Mesenchymal stem cell (in vitro differentiated cells and primary cell): ENCODE results near the gene SUSD3.
A peak's percentile ranks its signal among the peaks of the same experiment; 100 is the strongest.

Source experiments
- DNase-seq: peaks from one replicate; pipeline ENCODE4 v3.0.0-alpha.2; 2013
- H2AFZ ChIP-seq: one replicate; pipeline ENCODE4 v1.6.1; 2013; ENCODE audit warnings: low read depth, mild to moderate bottlenecking, control low read depth, inconsistent platforms, low read length, moderate library complexity
- H2AK5ac ChIP-seq: 2 replicates; pipeline ENCODE4 v1.6.1; 2013; ENCODE audit warnings: low read length, moderate library complexity, mild to moderate bottlenecking, inconsistent platforms; ENCODE audit not compliant: severe bottlenecking
- H2BK120ac ChIP-seq: one replicate; pipeline ENCODE4 v1.6.1; 2013; ENCODE audit warnings: low read depth, mild to moderate bottlenecking, inconsistent platforms, low read length, moderate library complexity
- H2BK12ac ChIP-seq, 2 experiments: one replicate each; pipeline ENCODE4 v1.6.1; 2013; ENCODE audit warnings: inconsistent platforms in 2 of 2, low read length in 2 of 2, mild to moderate bottlenecking in 2 of 2, moderate library complexity in 2 of 2, control low read depth in 1 of 2
- H2BK15ac ChIP-seq: one replicate; pipeline ENCODE4 v1.6.1; 2013; ENCODE audit warnings: mild to moderate bottlenecking, low read depth, inconsistent platforms; ENCODE audit not compliant: poor library complexity, severe bottlenecking
- H2BK5ac ChIP-seq: 2 replicates; pipeline ENCODE4 v1.6.1; 2013; ENCODE audit warnings: low read depth, mild to moderate bottlenecking, low read length, control low read depth, inconsistent platforms; ENCODE audit not compliant: poor library complexity, severe bottlenecking
- H3K14ac ChIP-seq, 2 experiments: one replicate each; pipeline ENCODE4 v1.6.1; 2013; ENCODE audit warnings: inconsistent platforms in 2 of 2, low read length in 2 of 2, control low read depth in 1 of 2, mild to moderate bottlenecking in 1 of 2, moderate library complexity in 1 of 2
- H3K18ac ChIP-seq, 2 experiments: one replicate each; pipeline ENCODE4 v1.6.1; 2013; ENCODE audit warnings: inconsistent platforms in 2 of 2, low read length in 2 of 2, control low read depth in 1 of 2, low read depth in 1 of 2, mild to moderate bottlenecking in 1 of 2
- H3K23ac ChIP-seq, 2 experiments: one replicate each; pipeline ENCODE4 v1.6.1; 2013; ENCODE audit warnings: inconsistent platforms in 2 of 2, low read length in 2 of 2, mild to moderate bottlenecking in 2 of 2, moderate library complexity in 2 of 2, control low read depth in 1 of 2
- H3K27ac ChIP-seq: 2 replicates; pipeline ENCODE4 v1.5.1; 2013; ENCODE audit warnings: mild to moderate bottlenecking, moderate library complexity, low read length, control low read depth, inconsistent platforms; ENCODE audit not compliant: poor library complexity, severe bottlenecking
- H3K27me3 ChIP-seq, 2 experiments: 2 replicates each; pipeline versions ENCODE4 v1.6.1 to v1.7.0; 2013; ENCODE audit warnings: low read length in 2 of 2, mild to moderate bottlenecking in 2 of 2, moderate library complexity in 2 of 2, control low read depth in 1 of 2, inconsistent platforms in 1 of 2; ENCODE audit not compliant: control insufficient read depth in 1 of 2, insufficient read depth in 1 of 2
- H3K36me3 ChIP-seq, 2 experiments: 2 replicates each; pipeline versions ENCODE4 v1.6.1 to v1.7.0; 2013; ENCODE audit warnings: low read length in 2 of 2, control low read depth in 1 of 2, inconsistent platforms in 1 of 2, low read depth in 1 of 2, mild to moderate bottlenecking in 1 of 2; ENCODE audit not compliant: insufficient read depth in 2 of 2, control insufficient read depth in 1 of 2
- H3K4ac ChIP-seq, 2 experiments: one replicate each; pipeline ENCODE4 v1.6.1; 2013; ENCODE audit warnings: inconsistent platforms in 2 of 2, low read length in 2 of 2, mild to moderate bottlenecking in 2 of 2, moderate library complexity in 2 of 2, control low read depth in 1 of 2, low read depth in 1 of 2
- H3K4me1 ChIP-seq: 2 replicates; pipeline ENCODE4 v1.6.1; 2013; ENCODE audit warnings: low read depth, low read length, control low read depth; ENCODE audit not compliant: control insufficient read depth, insufficient read depth
- H3K4me2 ChIP-seq: 2 replicates; pipeline ENCODE4 v1.6.1; 2013; ENCODE audit warnings: low read length, mild to moderate bottlenecking, inconsistent platforms; ENCODE audit not compliant: poor library complexity, severe bottlenecking
- H3K4me3 ChIP-seq, 2 experiments: 2 replicates each; pipeline versions ENCODE4 v1.5.1 to v1.7.0; 2013; ENCODE audit warnings: low read length in 2 of 2, mild to moderate bottlenecking in 2 of 2, control low read depth in 1 of 2, low read depth in 1 of 2; ENCODE audit not compliant: insufficient read depth in 1 of 2
- H3K79me1 ChIP-seq: replicated peaks from 2 replicates; pipeline ENCODE4 v1.6.1; 2013; ENCODE audit warnings: mild to moderate bottlenecking, control low read depth, low read length, inconsistent platforms; ENCODE audit not compliant: poor library complexity, severe bottlenecking
- H3K9ac ChIP-seq: 2 replicates; pipeline ENCODE4 v1.7.0; 2013; ENCODE audit warnings: mild to moderate bottlenecking, low read length, moderate library complexity
- H3K9me3 ChIP-seq: 2 replicates; pipeline ENCODE4 v1.7.0; 2013; ENCODE audit warnings: mild to moderate bottlenecking, low read length; ENCODE audit not compliant: control insufficient read depth
- H4K8ac ChIP-seq: one replicate; pipeline ENCODE4 v1.6.1; 2013; ENCODE audit warnings: inconsistent platforms, mild to moderate bottlenecking, low read length, moderate library complexity
- H4K91ac ChIP-seq: one replicate; pipeline ENCODE4 v1.6.1; 2013; ENCODE audit warnings: mild to moderate bottlenecking, low read length, inconsistent platforms
- WGBS: methylation state at CpG from one replicate; pipeline ENCODE4 v1.1.7; 2013; ENCODE audit warnings: mixed read lengths; 5-methylcytosine and 5-hydroxymethylcytosine counted together

The SUSD3 gene

GRCh38 chr9:93125331-93125894 lies 66.9 kb downstream of the SUSD3 start:
- no peak for DNase-seq
- no peak overlapping the region for H4K8ac ChIP-seq
- peaks cover 52% of the 10 kb centered on the region for H3K4me1 ChIP-seq
- H2AK5ac ChIP-seq = no peak overlapping the region
- no peak overlapping the region for H3K23ac ChIP-seq
- no peak overlapping the region for H3K4me2 ChIP-seq
- no peak overlapping the region for H3K27ac ChIP-seq
- H2BK12ac ChIP-seq = no peak overlapping the region
- no peak overlapping the region for H3K18ac ChIP-seq
- no peak overlapping the region for H2BK5ac ChIP-seq
- H3K4ac ChIP-seq = no peak overlapping the region
- no peak overlapping the region for H2BK15ac ChIP-seq
- H2BK120ac ChIP-seq = no peak overlapping the region
- no peak overlapping the region for H3K4me3 ChIP-seq
- H3K36me3 ChIP-seq = peaks cover 16 to 56% of the 10 kb centered on the region in 2 experiments
- no peak overlapping the region for H4K91ac ChIP-seq
- H2AFZ ChIP-seq = no peak overlapping the region
- no peak overlapping the region for H3K9ac ChIP-seq
- H3K9me3 ChIP-seq = no peaks in the 10 kb centered on the region
- no peaks in the 10 kb centered on the region for H3K27me3 ChIP-seq
- 95% methylated on average over 10 of the region's 10 CpGs for WGBS
- H3K14ac ChIP-seq = no peak overlapping the region
- peaks cover 26% of the 10 kb centered on the region for H3K79me1 ChIP-seq

- Histone ChIP-seq H3K4me3 (no peak overlapping the region), H2BK120ac (peak overlapping the region; percentile 35), H2BK15ac (no peak overlapping the region), H4K8ac (peak overlapping the region; percentile 73), H3K9me3 (no peaks in the 10 kb centered on the region), H3K79me1 (peaks cover 29% of the 10 kb centered on the region), H3K4ac (peak overlapping the region in 1 of 2 experiments; percentile 29), H2BK12ac (peak overlapping the region in 1 of 2 experiments; percentile 51), H2AFZ (no peak overlapping the region), H3K4me2 (no peak overlapping the region), H3K23ac (no peak overlapping the region), H3K27me3 (no peaks in the 10 kb centered on the region), H3K4me1 (peaks cover 57% of the 10 kb centered on the region), H3K18ac (peak overlapping the region in 1 of 2 experiments; percentile 74), H3K27ac (no peak overlapping the region), H2AK5ac (peak overlapping the region; percentile 21), H3K14ac (peak overlapping the region in 1 of 2 experiments; percentile 58), H3K9ac (no peak overlapping the region), H3K36me3 (peaks cover 16 to 48% of the 10 kb centered on the region in 2 experiments), H2BK5ac (no peak overlapping the region), H4K91ac (peak overlapping the region; percentile 44)
- 84% methylated on average over 22 of the region's 23 CpGs for WGBS
- DNase-seq = no peak
Measured at GRCh38 chr9:93126151-93126781, 67.8 kb downstream of the SUSD3 start.

- peak; percentile 41 for DNase-seq
- Histone ChIP-seq H2AK5ac (peak overlapping the region; percentile 46), H2BK120ac (no peak overlapping the region), H3K27me3 (no peaks in the 10 kb centered on the region), H2BK5ac (no peak overlapping the region), H3K9ac (peak overlapping the region; percentile 18), H3K4me2 (no peak overlapping the region), H3K23ac (no peak overlapping the region), H3K27ac (peak overlapping the region; percentile 9), H3K18ac (peak overlapping the region; percentile 46 to 74), H4K91ac (peak overlapping the region; percentile 72), H3K14ac (no peak overlapping the region), H2BK15ac (peak overlapping the region; percentile 44), H3K4me3 (no peak overlapping the region), H3K36me3 (peaks cover 16 to 42% of the 10 kb centered on the region in 2 experiments), H3K4ac (peak overlapping the region; percentile 8 to 29), H3K4me1 (peaks cover 63% of the 10 kb centered on the region), H3K79me1 (peaks cover 34% of the 10 kb centered on the region), H4K8ac (peak overlapping the region; percentile 86), H2BK12ac (peak overlapping the region in 1 of 2 experiments; percentile 29), H3K9me3 (no peaks in the 10 kb centered on the region), H2AFZ (no peak overlapping the region)
- WGBS = 49% methylated on average over 18 of the region's 18 CpGs
Measured at GRCh38 chr9:93126825-93127368, 68.4 kb downstream of the SUSD3 start.

DNA sequence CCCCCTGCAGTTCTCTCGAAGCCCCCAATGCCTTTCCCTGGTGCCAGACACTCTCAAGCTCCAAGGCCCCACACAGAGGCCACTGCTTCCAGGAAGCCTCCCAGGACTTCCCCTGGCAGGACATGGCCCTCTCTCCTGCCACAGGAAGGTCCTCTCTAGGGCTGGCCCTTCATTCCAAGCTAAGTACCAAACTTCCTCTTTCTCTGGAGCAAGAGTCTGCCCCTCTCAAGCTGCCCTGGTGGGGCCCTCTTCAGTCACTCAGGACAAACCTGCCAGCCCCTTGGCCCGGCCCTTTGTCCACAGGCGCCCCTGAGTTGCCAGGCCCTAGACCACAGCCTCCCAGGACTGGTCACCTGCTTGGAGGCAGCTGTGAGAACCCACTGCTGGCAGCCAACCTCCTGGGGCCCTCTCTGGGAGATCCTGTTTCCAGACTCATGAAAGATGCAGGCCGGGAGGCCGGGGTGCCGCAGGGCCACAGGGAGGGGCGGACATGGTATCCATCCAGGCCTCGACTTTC lies 69.0 kb downstream of the SUSD3 start:
- DNase-seq = no peak
- no peak overlapping the region for H3K4me2 ChIP-seq
- H2AFZ ChIP-seq = no peak overlapping the region
- peak overlapping the region; percentile 27 to 41 for H3K18ac ChIP-seq
- H4K91ac ChIP-seq = peak overlapping the region; percentile 52
- H2AK5ac ChIP-seq = no peak overlapping the region
- H3K14ac ChIP-seq = no peak overlapping the region
- H3K4ac ChIP-seq = peak overlapping the region in 1 of 2 experiments; percentile 29
- peak overlapping the region; percentile 19 for H2BK15ac ChIP-seq
- 75% methylated on average over 8 of the region's 8 CpGs for WGBS
- H3K23ac ChIP-seq = no peak overlapping the region
- no peak overlapping the region for H2BK12ac ChIP-seq
- no peaks in the 10 kb centered on the region for H3K9me3 ChIP-seq
- H2BK120ac ChIP-seq = no peak overlapping the region
- peaks cover 16 to 38% of the 10 kb centered on the region in 2 experiments for H3K36me3 ChIP-seq
- peaks cover 37% of the 10 kb centered on the region for H3K79me1 ChIP-seq
- H2BK5ac ChIP-seq = no peak overlapping the region
- H3K9ac ChIP-seq = no peak overlapping the region
- H3K27me3 ChIP-seq = no peaks in the 10 kb centered on the region
- peaks cover 69% of the 10 kb centered on the region for H3K4me1 ChIP-seq
- peak overlapping the region; percentile 9 for H3K27ac ChIP-seq
- H4K8ac ChIP-seq = peak overlapping the region; percentile 66
- no peak overlapping the region for H3K4me3 ChIP-seq
